ENCODE results near the gene SLC7A10.

SLC7A10 gene

DNA sequence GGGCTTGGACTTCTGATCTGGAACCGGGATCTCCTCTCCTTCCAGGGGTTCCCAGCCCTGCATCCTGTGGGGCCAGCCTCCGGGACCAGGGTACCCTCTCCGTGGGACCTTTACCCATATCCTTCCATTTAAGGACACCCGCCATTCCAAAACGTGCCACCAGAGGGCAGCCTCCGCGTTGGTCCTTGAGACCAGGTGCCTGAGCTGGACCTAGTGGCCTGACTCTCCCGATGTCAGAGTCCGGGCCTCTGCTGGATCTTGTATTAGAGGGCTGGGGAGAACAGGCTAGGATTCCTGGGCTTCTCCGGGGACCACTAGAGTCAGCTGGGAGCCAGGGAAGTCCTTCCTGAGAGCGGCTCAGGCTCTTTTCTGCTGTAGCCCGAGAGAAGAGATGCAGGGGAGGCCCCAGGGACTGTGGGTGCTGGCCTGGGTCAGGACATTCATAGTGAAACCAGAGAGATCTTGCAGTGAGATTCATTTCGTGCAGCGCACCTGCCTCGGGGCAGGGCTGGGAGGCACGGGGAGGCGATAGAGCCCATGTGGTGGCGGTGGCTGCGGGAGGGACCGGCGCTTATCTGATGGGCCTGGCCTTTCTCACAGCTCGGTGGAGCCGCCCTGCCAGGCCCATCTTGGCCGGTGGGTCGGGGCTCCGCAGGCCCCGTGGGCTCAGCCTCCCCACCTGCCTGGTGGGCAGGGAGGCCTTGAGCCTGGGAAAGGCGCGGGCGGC lies 9.8 kb upstream of the SLC7A10 start:
- peak; percentile 92 for DNase-seq (ENCODE audit: low spot score)
- in situ Hi-C loops (cut with MboI; ENCODE audit: low sequenced_read_pairs, unreplicated experiment), result loop anchor here (10.0 to 25.0 kb wide), 2 partner anchors 169 to 527 kb away; no protein-coding TSS in a partner anchor

DNA sequence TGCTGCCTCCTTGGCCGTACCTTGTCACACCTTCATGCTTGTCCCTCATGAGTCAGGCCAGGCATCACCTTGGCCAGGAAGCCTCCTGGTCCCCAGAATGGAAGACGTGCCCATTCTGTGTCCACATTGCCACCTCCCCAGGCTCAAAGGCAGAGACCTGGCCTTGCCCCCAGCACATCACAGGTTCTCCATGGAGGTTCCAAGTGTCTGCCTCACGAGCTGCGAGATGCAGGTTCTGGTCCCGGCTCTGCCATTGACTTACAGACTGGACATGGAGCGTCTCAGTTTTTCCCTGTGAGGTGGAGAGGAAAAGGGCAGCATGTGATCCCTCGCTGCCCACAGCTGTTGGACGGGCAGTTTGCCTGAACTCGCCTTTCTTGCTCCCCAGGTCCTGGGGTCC lies 9.1 kb upstream of the SLC7A10 start:
- in situ Hi-C loops (cut with MboI; ENCODE audit: low sequenced_read_pairs, unreplicated experiment), result loop anchor here (10.0 to 25.0 kb wide), 2 partner anchors 170 to 528 kb away; no protein-coding TSS in a partner anchor
- TF ChIP-seq, protein P1, sequence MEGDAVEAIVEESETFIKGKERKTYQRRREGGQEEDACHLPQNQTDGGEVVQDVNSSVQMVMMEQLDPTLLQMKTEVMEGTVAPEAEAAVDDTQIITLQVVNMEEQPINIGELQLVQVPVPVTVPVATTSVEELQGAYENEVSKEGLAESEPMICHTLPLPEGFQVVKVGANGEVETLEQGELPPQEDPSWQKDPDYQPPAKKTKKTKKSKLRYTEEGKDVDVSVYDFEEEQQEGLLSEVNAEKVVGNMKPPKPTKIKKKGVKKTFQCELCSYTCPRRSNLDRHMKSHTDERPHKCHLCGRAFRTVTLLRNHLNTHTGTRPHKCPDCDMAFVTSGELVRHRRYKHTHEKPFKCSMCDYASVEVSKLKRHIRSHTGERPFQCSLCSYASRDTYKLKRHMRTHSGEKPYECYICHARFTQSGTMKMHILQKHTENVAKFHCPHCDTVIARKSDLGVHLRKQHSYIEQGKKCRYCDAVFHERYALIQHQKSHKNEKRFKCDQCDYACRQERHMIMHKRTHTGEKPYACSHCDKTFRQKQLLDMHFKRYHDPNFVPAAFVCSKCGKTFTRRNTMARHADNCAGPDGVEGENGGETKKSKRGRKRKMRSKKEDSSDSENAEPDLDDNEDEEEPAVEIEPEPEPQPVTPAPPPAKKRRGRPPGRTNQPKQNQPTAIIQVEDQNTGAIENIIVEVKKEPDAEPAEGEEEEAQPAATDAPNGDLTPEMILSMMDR (IDR thresholded peaks at IDR 0.05; ENCODE audit: borderline replicate concordance, control extremely low read depth, extremely low read depth, insufficient read depth, missing control alignments), result peak; percentile 1
- no peak for DNase-seq (ENCODE audit: low spot score)

More for the DNA sequence above, 9.8 kb upstream of the SLC7A10 start:
- TF ChIP-seq, protein P1 (IDR thresholded peaks at IDR 0.05; ENCODE audit: borderline replicate concordance, control extremely low read depth, extremely low read depth, insufficient read depth, missing control alignments), result peak; percentile 84

DNA sequence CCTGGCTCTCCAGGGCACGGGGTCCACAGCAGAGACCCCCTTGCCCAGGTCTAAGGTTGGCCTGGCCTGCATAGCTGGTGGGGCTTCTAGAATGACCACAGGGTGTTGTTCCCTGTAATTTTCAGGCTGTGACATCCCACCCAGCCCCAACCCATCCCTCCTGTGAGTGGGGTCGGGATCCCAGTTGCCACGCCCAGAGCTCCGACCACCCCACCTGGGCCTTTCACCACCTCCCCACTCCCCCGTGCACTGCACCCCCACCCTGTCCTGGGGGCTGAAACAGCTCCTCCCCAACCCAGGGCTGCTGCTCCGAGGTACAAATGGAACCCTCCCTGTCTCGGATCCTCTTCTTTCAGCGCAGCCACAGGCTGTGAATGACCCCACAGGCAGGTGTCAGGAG lies 8.4 kb upstream of the SLC7A10 start:
- no peak for DNase-seq (ENCODE audit: low spot score)
- TF ChIP-seq, protein P1 (IDR thresholded peaks at IDR 0.05; ENCODE audit: borderline replicate concordance, control extremely low read depth, extremely low read depth, insufficient read depth, missing control alignments), result no peak
- in situ Hi-C loops (cut with MboI; ENCODE audit: low sequenced_read_pairs, unreplicated experiment), result loop anchor here (10.0 to 25.0 kb wide), 2 partner anchors 171 to 528 kb away; no protein-coding TSS in a partner anchor

DNA sequence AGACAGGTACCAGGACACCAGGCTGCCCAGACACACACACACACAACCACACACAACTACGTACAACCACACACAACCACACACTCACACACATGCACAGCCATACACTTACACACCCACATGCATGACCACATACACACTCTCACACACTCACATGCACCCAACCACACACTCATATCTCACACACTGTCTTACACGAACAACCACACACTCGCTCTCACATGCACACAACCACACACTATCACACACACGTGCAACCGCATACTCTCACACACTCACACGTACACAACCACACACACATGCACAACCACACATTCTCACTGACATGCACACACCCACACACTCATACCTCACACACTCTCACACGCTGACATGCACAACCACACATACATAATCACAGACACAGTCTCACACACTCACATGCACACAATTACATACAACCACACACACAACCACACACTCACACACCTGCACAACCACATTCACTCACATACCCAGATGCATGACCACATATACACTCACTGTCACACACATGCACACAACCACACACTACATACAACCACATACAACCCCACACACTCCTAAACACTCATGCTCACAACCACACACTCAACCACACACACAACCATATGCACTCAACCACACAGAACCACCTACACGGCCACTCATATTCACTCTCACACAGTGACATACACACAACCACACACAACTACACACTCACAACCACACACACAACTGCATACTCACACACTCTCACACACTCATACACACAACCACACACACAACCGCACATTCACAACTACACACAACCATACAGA lies 7.6 kb upstream of the SLC7A10 start:
- no peak for DNase-seq (ENCODE audit: low spot score)
- TF ChIP-seq, protein P1 (IDR thresholded peaks at IDR 0.05; ENCODE audit: borderline replicate concordance, control extremely low read depth, extremely low read depth, insufficient read depth, missing control alignments), result no peak
- in situ Hi-C loops (cut with MboI; ENCODE audit: low sequenced_read_pairs, unreplicated experiment), result loop anchor here (10.0 to 25.0 kb wide), 2 partner anchors 172 to 529 kb away; no protein-coding TSS in a partner anchor

DNA sequence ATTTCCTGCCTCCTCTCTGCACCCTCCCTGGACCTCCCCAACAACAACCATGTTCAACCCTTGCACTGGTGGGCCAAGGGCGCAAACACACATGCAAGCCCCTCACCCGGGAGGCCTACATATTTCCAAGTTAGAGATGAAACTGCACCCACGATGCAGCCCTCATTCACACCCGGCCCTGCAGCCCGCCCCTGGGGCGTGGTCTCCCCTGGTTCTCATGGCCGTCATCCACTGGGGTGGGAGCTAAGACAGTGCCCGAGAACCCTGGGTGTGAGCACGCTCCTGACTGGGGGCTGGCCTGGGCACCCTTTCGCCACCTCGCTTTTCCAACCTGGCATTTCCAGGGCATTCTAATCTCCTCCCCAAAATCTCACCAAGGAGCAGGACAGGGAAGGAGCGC lies 7.0 kb upstream of the SLC7A10 start:
- DNase-seq (ENCODE audit: low spot score), result no peak
- TF ChIP-seq, protein P1 (IDR thresholded peaks at IDR 0.05; ENCODE audit: borderline replicate concordance, control extremely low read depth, extremely low read depth, insufficient read depth, missing control alignments), result no peak
- in situ Hi-C loops (cut with MboI; ENCODE audit: low sequenced_read_pairs, unreplicated experiment), result loop anchor here (10.0 to 25.0 kb wide), 2 partner anchors 172 to 530 kb away; no protein-coding TSS in a partner anchor

DNA sequence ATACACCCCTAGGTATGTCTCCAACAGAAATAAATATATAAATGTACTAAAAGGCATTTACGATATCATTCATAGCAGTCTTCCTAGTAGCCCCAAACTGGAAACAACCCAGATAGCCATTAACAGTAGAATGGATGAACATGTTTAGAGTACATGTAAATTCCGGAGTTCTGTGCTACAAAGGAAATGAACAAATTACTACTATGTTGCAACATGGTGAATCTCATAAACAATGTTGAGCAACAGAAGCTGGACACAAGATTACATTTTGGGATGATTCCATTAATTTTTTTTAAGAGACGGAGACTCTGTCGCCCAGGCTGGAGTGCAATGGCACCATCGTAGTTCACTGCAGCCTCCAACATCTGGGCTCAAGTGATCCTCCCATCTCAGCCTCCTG lies 5.9 kb upstream of the SLC7A10 start:
- in situ Hi-C loops (cut with MboI; ENCODE audit: low sequenced_read_pairs, unreplicated experiment), result loop anchor here (10.0 to 25.0 kb wide), 2 partner anchors 173 to 531 kb away; no protein-coding TSS in a partner anchor
- no peak for DNase-seq (ENCODE audit: low spot score)
- TF ChIP-seq, protein P1 (IDR thresholded peaks at IDR 0.05; ENCODE audit: borderline replicate concordance, control extremely low read depth, extremely low read depth, insufficient read depth, missing control alignments), result no peak
